Measurements from ENCODE around the gene FOXN4.

The FOXN4 gene, protein sequence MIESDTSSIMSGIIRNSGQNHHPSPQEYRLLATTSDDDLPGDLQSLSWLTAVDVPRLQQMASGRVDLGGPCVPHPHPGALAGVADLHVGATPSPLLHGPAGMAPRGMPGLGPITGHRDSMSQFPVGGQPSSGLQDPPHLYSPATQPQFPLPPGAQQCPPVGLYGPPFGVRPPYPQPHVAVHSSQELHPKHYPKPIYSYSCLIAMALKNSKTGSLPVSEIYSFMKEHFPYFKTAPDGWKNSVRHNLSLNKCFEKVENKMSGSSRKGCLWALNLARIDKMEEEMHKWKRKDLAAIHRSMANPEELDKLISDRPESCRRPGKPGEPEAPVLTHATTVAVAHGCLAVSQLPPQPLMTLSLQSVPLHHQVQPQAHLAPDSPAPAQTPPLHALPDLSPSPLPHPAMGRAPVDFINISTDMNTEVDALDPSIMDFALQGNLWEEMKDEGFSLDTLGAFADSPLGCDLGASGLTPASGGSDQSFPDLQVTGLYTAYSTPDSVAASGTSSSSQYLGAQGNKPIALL

GRCh38 chr12:109308534-109309380 is at the start of gene FOXN4:
Gene FOXN4 (minus strand): TSS chr12:109309284. CDS start chr12:109308321, 963 bp downstream.
- H3K36me3 Mint-ChIP-seq: no peaks in the 10 kb centered on the region
- no peak for DNase-seq (ENCODE audit: low spot score in 2 of 2)
- no peak for ATAC-seq (ENCODE audit: low read depth)
- H3K27me3 Mint-ChIP-seq: peaks cover 26% of the 10 kb centered on the region
- peaks cover 11% of the 10 kb centered on the region for H3K4me1 Mint-ChIP-seq
- no peaks in the 10 kb centered on the region for H3K9me3 Mint-ChIP-seq
- H3K4me3 Mint-ChIP-seq: peak within 1 kb of the TSS; percentile 86
- H3K27ac Mint-ChIP-seq: no peak within 1 kb of the TSS

- Mint-ChIP-seq H3K4me1 (no peaks in the 10 kb centered on the region), H3K27me3 (no peaks in the 10 kb centered on the region), H3K27ac (no peak overlapping the region), H3K36me3 (no peaks in the 10 kb centered on the region), H3K9me3 (no peaks in the 10 kb centered on the region), H3K4me3 (peak overlapping the region; percentile 8)
- DNase-seq (ENCODE audit: low spot score in 2 of 2) (no peak), ATAC-seq (ENCODE audit: low read depth) (no peak)
These were observed 49.2 kb upstream of the FOXN4 start for GRCh38 chr12:109358154-109358869.

DNA sequence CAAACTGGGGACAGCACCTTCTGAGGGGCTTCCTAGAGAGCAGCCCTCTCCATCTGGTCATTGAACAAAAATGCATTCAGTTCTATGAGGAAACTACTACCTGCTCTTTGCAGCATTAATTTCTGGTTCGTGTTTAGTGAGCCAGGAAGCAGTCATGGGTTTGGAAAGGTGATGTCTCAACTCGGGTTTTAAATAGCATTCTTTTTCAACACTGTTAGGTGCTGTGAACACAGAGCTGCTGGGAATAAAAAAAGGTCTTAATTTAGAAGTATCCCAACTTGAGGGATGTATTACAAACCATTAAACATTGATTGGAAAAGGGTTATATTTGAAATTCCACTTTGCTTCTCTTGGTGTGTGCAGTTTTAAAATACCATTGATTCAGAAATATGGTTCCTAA is 47.9 kb upstream of the FOXN4 start:
- peaks cover 2% of the 10 kb centered on the region for H3K27me3 Mint-ChIP-seq
- no peaks in the 10 kb centered on the region for H3K36me3 Mint-ChIP-seq
- no peak overlapping the region for H3K4me3 Mint-ChIP-seq
- H3K27ac Mint-ChIP-seq: no peak overlapping the region
- H3K4me1 Mint-ChIP-seq: no peaks in the 10 kb centered on the region
- H3K9me3 Mint-ChIP-seq: no peaks in the 10 kb centered on the region
- DNase-seq (ENCODE audit: low spot score in 2 of 2) (no peak), ATAC-seq (ENCODE audit: low read depth) (no peak)

- no peaks in the 10 kb centered on the region for H3K36me3 Mint-ChIP-seq
- ATAC-seq (ENCODE audit: low read depth) (no peak), DNase-seq (ENCODE audit: low spot score in 2 of 2) (no peak)
- no peaks in the 10 kb centered on the region for H3K9me3 Mint-ChIP-seq
- peaks cover 2% of the 10 kb centered on the region for H3K27me3 Mint-ChIP-seq
- no peaks in the 10 kb centered on the region for H3K4me1 Mint-ChIP-seq
- H3K27ac Mint-ChIP-seq: no peak overlapping the region
- H3K4me3 Mint-ChIP-seq: no peak overlapping the region
These were observed 47.5 kb upstream of the FOXN4 start for GRCh38 chr12:109356577-109356976.

DNA sequence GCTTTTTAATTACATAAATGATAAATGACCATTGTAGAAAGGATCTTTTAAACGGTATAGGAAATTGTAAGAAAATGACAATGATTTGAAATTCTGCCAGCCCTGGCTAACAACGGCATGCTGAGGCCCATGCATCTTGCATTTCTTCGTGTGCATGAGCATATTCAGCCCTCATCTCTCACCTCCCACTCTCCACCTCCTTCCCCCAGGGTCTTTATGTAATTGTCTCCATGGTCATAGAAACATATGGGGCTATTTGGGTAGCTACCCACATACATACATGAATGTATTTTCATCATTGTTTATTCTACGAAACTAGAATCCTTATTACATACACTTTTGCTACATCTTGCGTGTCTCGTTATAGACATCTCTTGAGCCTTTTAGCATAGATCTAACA is 43.1 kb upstream of the FOXN4 start:
- DNase-seq (ENCODE audit: low spot score in 2 of 2) (no peak), ATAC-seq (ENCODE audit: low read depth) (no peak)
- Mint-ChIP-seq H3K4me3 (no peak overlapping the region), H3K4me1 (no peaks in the 10 kb centered on the region), H3K36me3 (no peaks in the 10 kb centered on the region), H3K27ac (no peak overlapping the region), H3K27me3 (peaks cover 2% of the 10 kb centered on the region), H3K9me3 (no peaks in the 10 kb centered on the region)

GRCh38 chr12:109347589-109347988 is 38.5 kb upstream of the FOXN4 start, which contains the start of gene MYO1H:
Gene MYO1H (plus strand): TSS chr12:109347900. CDS start chr12:109347961, 61 bp downstream.
- peaks cover 6% of the 10 kb centered on the region for H3K27me3 Mint-ChIP-seq
- peaks cover 2% of the 10 kb centered on the region for H3K9me3 Mint-ChIP-seq
- H3K27ac Mint-ChIP-seq: no peak within 1 kb of the TSS
- no peak within 1 kb of the TSS for H3K4me3 Mint-ChIP-seq
- no peaks in the 10 kb centered on the region for H3K4me1 Mint-ChIP-seq
- no peak for DNase-seq (ENCODE audit: low spot score in 2 of 2)
- no peaks in the 10 kb centered on the region for H3K36me3 Mint-ChIP-seq
- no peak for ATAC-seq (ENCODE audit: low read depth)

DNA sequence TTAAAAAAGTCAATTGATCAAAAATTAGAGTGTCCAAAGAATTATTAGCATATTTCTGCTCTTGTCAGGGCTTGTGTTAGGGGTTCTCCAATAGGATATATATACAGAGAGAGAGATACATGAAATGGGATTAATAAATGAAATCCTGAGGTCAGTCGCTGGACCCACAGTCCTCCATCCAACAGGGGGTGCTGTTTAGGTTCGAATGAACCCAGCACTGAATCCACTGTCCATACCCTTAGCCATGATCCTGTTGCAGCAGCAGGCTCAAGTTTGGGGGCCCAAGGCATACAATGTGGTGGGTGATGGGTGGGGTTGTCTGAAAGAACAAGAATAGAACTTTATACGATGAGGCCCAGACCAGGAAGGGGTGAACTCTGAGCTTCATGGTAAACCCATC is 37.8 kb upstream of the FOXN4 start:
- Mint-ChIP-seq H3K27ac (no peak overlapping the region), H3K27me3 (peaks cover 4% of the 10 kb centered on the region), H3K36me3 (no peaks in the 10 kb centered on the region), H3K9me3 (peaks cover 2% of the 10 kb centered on the region), H3K4me3 (no peak overlapping the region), H3K4me1 (no peaks in the 10 kb centered on the region)
- DNase-seq (ENCODE audit: low spot score in 2 of 2): no peak
- no peak for ATAC-seq (ENCODE audit: low read depth)

DNA sequence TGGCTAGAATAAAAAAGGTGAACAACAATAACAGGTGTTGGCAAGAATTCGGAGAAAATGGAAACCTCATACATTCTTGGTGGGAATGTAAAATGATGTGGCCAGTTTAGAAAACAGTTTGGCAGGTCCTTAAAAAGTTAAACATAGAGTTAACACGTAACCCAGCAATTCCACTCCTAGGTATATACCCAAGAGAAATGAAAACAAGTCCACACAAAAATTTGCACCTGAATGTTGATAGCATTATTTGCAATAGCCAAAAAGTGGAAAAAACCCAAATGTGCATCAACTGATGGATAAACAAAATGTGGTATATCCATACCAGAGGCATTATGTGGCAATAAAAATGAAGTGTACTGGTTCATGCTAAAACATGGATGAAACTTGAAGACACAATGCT is 36.3 kb upstream of the FOXN4 start:
- Mint-ChIP-seq H3K4me1 (no peaks in the 10 kb centered on the region), H3K36me3 (no peaks in the 10 kb centered on the region), H3K27me3 (peaks cover 6% of the 10 kb centered on the region), H3K27ac (no peak overlapping the region), H3K4me3 (no peak overlapping the region), H3K9me3 (peaks cover 2% of the 10 kb centered on the region)
- no peak for DNase-seq (ENCODE audit: low spot score in 2 of 2)
- no peak for ATAC-seq (ENCODE audit: low read depth)

DNA sequence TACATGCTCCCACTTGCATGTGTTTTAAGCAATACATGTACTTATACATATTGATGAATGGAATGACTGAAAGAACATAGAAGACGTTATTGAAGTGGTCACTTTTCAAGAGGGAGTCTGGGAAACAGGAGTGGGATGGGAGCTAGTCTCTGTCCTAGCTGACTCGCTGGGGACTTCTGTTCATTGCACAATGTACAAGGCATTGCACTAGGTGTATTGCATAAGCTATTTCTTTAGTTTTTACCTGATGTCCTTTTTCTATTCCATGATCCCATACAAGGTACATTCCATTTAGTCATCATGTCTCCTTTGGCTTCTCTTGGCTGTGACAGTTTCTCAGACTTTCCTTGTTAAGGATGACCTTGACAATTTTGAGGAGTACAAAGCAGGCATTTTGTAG is 34.6 kb upstream of the FOXN4 start:
- H3K27ac Mint-ChIP-seq: no peak overlapping the region
- no peaks in the 10 kb centered on the region for H3K36me3 Mint-ChIP-seq
- no peak for DNase-seq (ENCODE audit: low spot score in 2 of 2)
- H3K4me3 Mint-ChIP-seq: no peak overlapping the region
- no peaks in the 10 kb centered on the region for H3K4me1 Mint-ChIP-seq
- H3K9me3 Mint-ChIP-seq: peaks cover 2% of the 10 kb centered on the region
- no peak for ATAC-seq (ENCODE audit: low read depth)
- peaks cover 9% of the 10 kb centered on the region for H3K27me3 Mint-ChIP-seq

DNA sequence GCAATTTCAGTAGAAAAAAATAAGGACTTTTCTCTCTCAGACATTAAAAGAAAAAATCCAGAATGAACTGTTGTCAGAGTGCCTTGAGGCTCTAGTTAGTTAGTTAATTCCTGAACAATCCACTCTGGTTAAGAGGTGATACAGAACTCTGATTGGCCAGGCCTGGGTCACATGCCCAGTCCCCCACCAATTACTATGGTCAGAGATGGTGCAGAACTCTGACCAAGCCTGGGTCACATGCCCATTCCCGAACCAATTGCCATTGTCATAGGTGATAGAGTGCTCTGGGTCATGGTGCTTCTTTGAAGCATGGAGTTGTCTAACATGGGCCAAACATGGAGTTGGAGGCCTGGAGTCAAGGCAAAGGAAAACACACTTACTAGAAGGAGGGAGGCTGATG is 27.5 kb upstream of the FOXN4 start:
- Mint-ChIP-seq H3K4me1 (no peaks in the 10 kb centered on the region), H3K27me3 (peaks cover 8% of the 10 kb centered on the region), H3K27ac (no peak overlapping the region), H3K4me3 (no peak overlapping the region), H3K9me3 (peaks cover 2% of the 10 kb centered on the region), H3K36me3 (peaks cover 2% of the 10 kb centered on the region)
- no peak for ATAC-seq (ENCODE audit: low read depth)
- DNase-seq (ENCODE audit: low spot score in 2 of 2): no peak

DNA sequence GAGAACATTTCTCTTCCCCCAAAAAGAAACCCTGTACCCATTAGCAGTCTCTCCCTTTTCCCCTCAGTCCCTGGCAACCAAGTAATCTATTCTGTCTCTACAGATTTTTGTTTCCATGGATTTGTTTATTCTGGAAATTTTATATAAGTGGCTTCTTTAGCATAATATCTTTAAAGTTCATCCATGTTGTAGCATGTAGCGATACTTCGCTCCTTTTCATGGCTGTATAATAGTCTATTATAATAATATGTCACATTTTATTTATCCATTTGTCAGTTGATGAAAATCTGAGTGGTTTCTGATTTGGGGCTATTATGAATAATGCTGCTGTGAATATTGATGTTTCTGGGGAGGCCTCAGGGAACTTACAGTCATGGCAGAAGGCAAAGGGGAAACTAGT is 25.8 kb upstream of the FOXN4 start:
- DNase-seq (ENCODE audit: low spot score in 2 of 2) (no peak), ATAC-seq (ENCODE audit: low read depth) (no peak)
- no peak overlapping the region for H3K4me3 Mint-ChIP-seq
- H3K4me1 Mint-ChIP-seq: no peaks in the 10 kb centered on the region
- peaks cover 2% of the 10 kb centered on the region for H3K9me3 Mint-ChIP-seq
- H3K27me3 Mint-ChIP-seq: peaks cover 8% of the 10 kb centered on the region
- H3K36me3 Mint-ChIP-seq: peaks cover 2% of the 10 kb centered on the region
- H3K27ac Mint-ChIP-seq: no peak overlapping the region

DNA sequence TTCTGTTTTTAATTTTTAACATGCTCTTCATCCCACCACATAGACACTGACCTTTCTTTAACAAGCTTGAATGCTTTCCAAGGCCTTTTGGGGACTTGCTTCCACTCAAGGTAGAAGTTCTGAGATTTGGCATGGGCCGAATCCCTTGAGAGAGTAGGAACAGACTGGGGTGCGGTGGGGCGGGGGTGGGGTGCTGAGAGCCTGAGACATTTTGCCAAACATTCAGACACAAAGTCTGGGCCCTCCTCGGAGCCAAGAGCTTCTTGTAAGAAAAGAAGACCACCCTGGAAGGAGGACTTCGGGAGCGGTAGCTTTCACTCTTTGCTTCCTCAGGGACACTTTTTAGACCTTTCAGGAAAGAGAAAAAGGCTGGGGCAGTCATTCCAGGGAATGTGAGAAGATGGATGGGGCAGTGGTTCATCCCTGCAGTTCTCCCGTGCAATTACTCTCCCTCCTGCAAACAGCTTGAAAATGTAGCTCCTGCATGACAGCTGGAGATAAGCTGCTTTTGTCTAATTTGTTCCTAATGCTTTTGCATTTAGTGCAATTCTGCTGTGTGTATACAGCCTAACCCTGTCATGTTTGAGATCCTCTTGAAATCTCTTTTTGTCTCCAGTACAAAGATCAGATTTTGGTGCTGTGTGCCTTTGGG is 22.3 kb upstream of the FOXN4 start:
- Mint-ChIP-seq H3K27ac (no peak overlapping the region), H3K4me3 (no peak overlapping the region), H3K9me3 (no peaks in the 10 kb centered on the region), H3K27me3 (peaks cover 7% of the 10 kb centered on the region), H3K36me3 (no peaks in the 10 kb centered on the region), H3K4me1 (no peaks in the 10 kb centered on the region)
- ATAC-seq (ENCODE audit: low read depth) (no peak), DNase-seq (ENCODE audit: low spot score in 2 of 2) (no peak)

Measured in memory B cell (primary cell).